ENCODE results near the gene VIT.

Gene VIT

GRCh38 chr2:36779462-36779861 lies 83.0 kb downstream of the VIT start:
- H3K9me3 ChIP-seq (replicated peaks; ENCODE audit: insufficient read depth, low read length), result no peaks in the 10 kb centered on the region
- H3K9me2 ChIP-seq (replicated peaks; ENCODE audit: insufficient read depth, low read length), result no peaks in the 10 kb centered on the region
- no peaks in the 10 kb centered on the region for H3K4me1 ChIP-seq (ENCODE audit: low read length)
- no peak overlapping the region for H3K4me2 ChIP-seq (ENCODE audit: low read depth, low read length)
- DNase-seq, result no peak
- no peaks in the 10 kb centered on the region for H4K20me1 ChIP-seq (ENCODE audit: insufficient read depth, low read length)
- no peak overlapping the region for H3K9ac ChIP-seq (ENCODE audit: low read length)
- no peaks in the 10 kb centered on the region for H3K79me2 ChIP-seq (ENCODE audit: low read length)
- TF ChIP-seq EZH2phosphoT487 (IDR thresholded peaks at IDR 0.05; ENCODE audit: low read length), result no peak
- TF ChIP-seq EZH2 (optimal IDR thresholded peaks at IDR 0.05; ENCODE audit: low read depth, low read length), result no peak
- TF ChIP-seq CTCF (IDR thresholded peaks at IDR 0.05; ENCODE audit: low read length), result no peak
- H3K4me3 ChIP-seq (ENCODE audit: low read length), result no peak overlapping the region
- H3K27me3 ChIP-seq (replicated peaks; ENCODE audit: insufficient read depth, low read length), result no peaks in the 10 kb centered on the region
- H3F3A ChIP-seq (ENCODE audit: insufficient read depth, low read length), result no peaks in the 10 kb centered on the region
- H2AFZ ChIP-seq (ENCODE audit: low read length), result no peak overlapping the region
- H3K36me3 ChIP-seq (replicated peaks; ENCODE audit: insufficient read depth, low read length), result no peaks in the 10 kb centered on the region
- no peak overlapping the region for H3K27ac ChIP-seq (ENCODE audit: low read length)

GRCh38 chr2:36780231-36780839 lies 83.8 kb downstream of the VIT start:
- no peaks in the 10 kb centered on the region for H3K36me3 ChIP-seq (replicated peaks; ENCODE audit: insufficient read depth, low read length)
- no peaks in the 10 kb centered on the region for H4K20me1 ChIP-seq (ENCODE audit: insufficient read depth, low read length)
- H3K27me3 ChIP-seq (replicated peaks; ENCODE audit: insufficient read depth, low read length), result no peaks in the 10 kb centered on the region
- no peak overlapping the region for H3K27ac ChIP-seq (ENCODE audit: low read length)
- no peak overlapping the region for H3K9ac ChIP-seq (ENCODE audit: low read length)
- H3K4me1 ChIP-seq (ENCODE audit: low read length), result no peaks in the 10 kb centered on the region
- TF ChIP-seq EZH2phosphoT487 (IDR thresholded peaks at IDR 0.05; ENCODE audit: low read length), result no peak
- TF ChIP-seq EZH2 (optimal IDR thresholded peaks at IDR 0.05; ENCODE audit: low read depth, low read length), result no peak
- TF ChIP-seq CTCF (IDR thresholded peaks at IDR 0.05; ENCODE audit: low read length), result peak; percentile 84
- DNase-seq, result peak; percentile 49
- H3K79me2 ChIP-seq (ENCODE audit: low read length), result no peaks in the 10 kb centered on the region
- no peaks in the 10 kb centered on the region for H3F3A ChIP-seq (ENCODE audit: insufficient read depth, low read length)
- H3K4me2 ChIP-seq (ENCODE audit: low read depth, low read length), result peak overlapping the region; percentile 46; the same call in 1 of the 2 replicates
- 0 out of 2 replicates have a peak overlapping the region, but pooled peaks have one; percentile 29 for H2AFZ ChIP-seq (ENCODE audit: low read length)
- no peaks in the 10 kb centered on the region for H3K9me3 ChIP-seq (replicated peaks; ENCODE audit: insufficient read depth, low read length)
- no peaks in the 10 kb centered on the region for H3K9me2 ChIP-seq (replicated peaks; ENCODE audit: insufficient read depth, low read length)
- no peak overlapping the region for H3K4me3 ChIP-seq (ENCODE audit: low read length)

- no peak overlapping the region for H3K4me2 ChIP-seq (ENCODE audit: low read depth, low read length)
- H3K27me3 ChIP-seq (replicated peaks; ENCODE audit: insufficient read depth, low read length), result no peaks in the 10 kb centered on the region
Measured at GRCh38 chr2:36781907-36782720, 85.6 kb downstream of the VIT start.

More at GRCh38 chr2:36781907-36782720, 85.6 kb downstream of the VIT start:
- Histone ChIP-seq H3K4me1 (ENCODE audit: low read length) (no peaks in the 10 kb centered on the region), H3K27ac (ENCODE audit: low read length) (no peak overlapping the region), H3K79me2 (ENCODE audit: low read length) (no peaks in the 10 kb centered on the region), H2AFZ (ENCODE audit: low read length) (no peak overlapping the region), H3F3A (ENCODE audit: insufficient read depth, low read length) (no peaks in the 10 kb centered on the region), H3K9ac (ENCODE audit: low read length) (no peak overlapping the region), H3K36me3 (replicated peaks; ENCODE audit: insufficient read depth, low read length) (no peaks in the 10 kb centered on the region), H4K20me1 (ENCODE audit: insufficient read depth, low read length) (no peaks in the 10 kb centered on the region), H3K4me3 (ENCODE audit: low read length) (no peak overlapping the region), H3K9me2 (replicated peaks; ENCODE audit: insufficient read depth, low read length) (no peaks in the 10 kb centered on the region), H3K9me3 (replicated peaks; ENCODE audit: insufficient read depth, low read length) (no peaks in the 10 kb centered on the region)
- TF ChIP-seq CTCF (IDR thresholded peaks at IDR 0.05; ENCODE audit: low read length) (no peak), EZH2 (optimal IDR thresholded peaks at IDR 0.05; ENCODE audit: low read depth, low read length) (no peak), EZH2phosphoT487 (IDR thresholded peaks at IDR 0.05; ENCODE audit: low read length) (no peak)
- DNase-seq, result no peak
